ENCODE results near the gene GNRHR. TPM values are rescaled to one million over a fixed set of nuclear protein-coding genes. Genes with fewer than 3 reads are reported as not detected.

Gene GNRHR
- total RNA-seq, 1 donor from 2014 or later: not detected

DNA sequence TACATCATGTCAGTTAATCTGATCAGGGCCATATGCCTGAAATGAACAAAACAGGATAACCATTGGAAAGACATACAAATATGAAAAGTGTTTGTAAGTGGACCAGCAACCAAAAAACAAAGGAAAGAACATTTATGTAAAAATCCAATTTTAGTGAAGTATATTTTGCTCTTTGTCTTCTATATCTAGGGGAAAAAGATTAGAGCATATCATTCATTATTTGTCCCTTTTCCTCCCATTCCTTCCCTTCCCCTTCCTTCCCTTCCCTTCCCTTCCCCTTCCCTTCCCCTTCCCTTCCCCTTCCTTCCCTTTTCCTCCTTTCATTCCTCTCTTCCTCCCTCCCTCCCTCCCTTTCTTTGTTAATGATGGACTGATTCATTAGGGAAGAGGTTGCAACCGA, 1.8 kb upstream of the GNRHR start:
- Histone ChIP-seq H3K9me3 (no peaks in the 10 kb centered on the region), H3K4me3 (no peak overlapping the region), H3K4me1 (no peaks in the 10 kb centered on the region), H3K27me3 (no peaks in the 10 kb centered on the region), H3K27ac (no peak overlapping the region), H3K36me3 (no peaks in the 10 kb centered on the region)
- DNase-seq (ENCODE audit: low spot score in 2 of 2): no peak
- intact Hi-C loops (cut with DNase I): no loop called here
- TF ChIP-seq, protein P1, sequence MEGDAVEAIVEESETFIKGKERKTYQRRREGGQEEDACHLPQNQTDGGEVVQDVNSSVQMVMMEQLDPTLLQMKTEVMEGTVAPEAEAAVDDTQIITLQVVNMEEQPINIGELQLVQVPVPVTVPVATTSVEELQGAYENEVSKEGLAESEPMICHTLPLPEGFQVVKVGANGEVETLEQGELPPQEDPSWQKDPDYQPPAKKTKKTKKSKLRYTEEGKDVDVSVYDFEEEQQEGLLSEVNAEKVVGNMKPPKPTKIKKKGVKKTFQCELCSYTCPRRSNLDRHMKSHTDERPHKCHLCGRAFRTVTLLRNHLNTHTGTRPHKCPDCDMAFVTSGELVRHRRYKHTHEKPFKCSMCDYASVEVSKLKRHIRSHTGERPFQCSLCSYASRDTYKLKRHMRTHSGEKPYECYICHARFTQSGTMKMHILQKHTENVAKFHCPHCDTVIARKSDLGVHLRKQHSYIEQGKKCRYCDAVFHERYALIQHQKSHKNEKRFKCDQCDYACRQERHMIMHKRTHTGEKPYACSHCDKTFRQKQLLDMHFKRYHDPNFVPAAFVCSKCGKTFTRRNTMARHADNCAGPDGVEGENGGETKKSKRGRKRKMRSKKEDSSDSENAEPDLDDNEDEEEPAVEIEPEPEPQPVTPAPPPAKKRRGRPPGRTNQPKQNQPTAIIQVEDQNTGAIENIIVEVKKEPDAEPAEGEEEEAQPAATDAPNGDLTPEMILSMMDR (IDR thresholded peaks at IDR 0.05): no peak

DNA sequence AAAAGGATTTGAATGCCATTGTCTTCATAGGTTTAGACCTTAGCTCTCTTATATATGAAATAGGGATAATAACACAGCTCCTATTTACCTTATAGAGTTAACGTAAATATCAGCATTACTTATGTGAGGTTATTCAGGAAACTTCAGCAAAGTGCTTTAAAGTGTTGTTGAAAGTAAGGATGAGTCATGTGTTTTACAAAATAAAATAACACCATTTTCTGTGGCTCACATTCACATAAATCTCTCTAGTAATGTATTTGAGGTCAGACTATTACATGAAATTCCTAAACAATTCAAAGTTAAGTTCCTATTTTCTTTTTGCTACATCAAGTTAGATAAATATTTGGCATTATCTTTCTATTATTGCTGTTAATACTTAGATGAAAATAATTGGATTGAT, 2.9 kb downstream of the GNRHR start:
- peaks cover 0 to 3% of the 10 kb centered on the region in 2 donors for H3K4me1 ChIP-seq
- no peak overlapping the region for H3K4me3 ChIP-seq
- no peak overlapping the region for H3K27ac ChIP-seq
- H3K27me3 ChIP-seq: no peaks in the 10 kb centered on the region
- TF ChIP-seq, protein P1 (IDR thresholded peaks at IDR 0.05): no peak
- DNase-seq (ENCODE audit: low spot score in 2 of 2): no peak
- intact Hi-C loops (cut with DNase I): no loop called here
- H3K9me3 ChIP-seq: no peaks in the 10 kb centered on the region
- no peaks in the 10 kb centered on the region for H3K36me3 ChIP-seq

DNA sequence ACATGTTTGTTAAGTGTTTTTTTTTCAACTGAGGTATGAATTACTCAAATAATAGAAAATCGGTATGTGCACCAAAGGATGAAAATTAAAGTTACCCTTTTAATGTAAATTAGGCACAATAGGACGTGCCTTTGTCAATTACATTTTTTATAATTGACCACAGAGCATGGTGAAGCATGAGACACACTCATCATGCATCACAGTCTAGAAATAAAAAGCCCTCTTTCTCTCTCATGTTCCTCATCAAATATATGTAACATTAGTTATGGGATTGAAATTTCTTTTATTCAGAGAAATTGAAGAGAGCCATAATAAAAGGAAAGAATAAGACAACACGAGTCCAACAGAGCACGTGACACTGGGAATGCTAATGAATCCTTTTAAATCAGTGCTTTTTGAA, 3.5 kb downstream of the GNRHR start:
- intact Hi-C loops (cut with DNase I): no loop called here
- peaks cover 0 to 3% of the 10 kb centered on the region in 2 donors for H3K4me1 ChIP-seq
- no peaks in the 10 kb centered on the region for H3K27me3 ChIP-seq
- H3K4me3 ChIP-seq: no peak overlapping the region
- no peaks in the 10 kb centered on the region for H3K36me3 ChIP-seq
- DNase-seq (ENCODE audit: low spot score in 2 of 2): no peak
- TF ChIP-seq, protein P1 (IDR thresholded peaks at IDR 0.05): no peak
- H3K27ac ChIP-seq: no peak overlapping the region
- no peaks in the 10 kb centered on the region for H3K9me3 ChIP-seq

DNA sequence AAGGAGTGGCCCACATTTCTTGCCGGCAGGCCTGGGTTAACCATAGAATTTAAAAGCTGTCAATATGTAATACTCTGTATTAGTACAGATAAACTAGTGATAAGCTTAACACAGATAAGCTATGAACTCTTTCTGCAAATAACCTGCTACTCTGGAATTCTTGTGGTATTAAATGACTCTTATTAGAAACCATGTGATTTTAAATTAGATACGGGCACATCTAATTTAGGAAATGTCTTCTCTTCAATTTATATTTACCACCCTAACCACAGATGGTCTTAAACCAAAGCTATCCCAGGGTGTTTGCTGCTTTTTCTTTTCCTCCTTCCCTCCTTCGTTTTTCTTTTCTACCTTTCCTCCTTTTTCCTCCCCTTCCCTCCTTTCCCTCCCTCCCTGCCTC, 4.9 kb downstream of the GNRHR start:
- H3K27ac ChIP-seq: no peak overlapping the region
- no peak overlapping the region for H3K4me3 ChIP-seq
- TF ChIP-seq, protein P1 (IDR thresholded peaks at IDR 0.05): no peak
- H3K27me3 ChIP-seq: no peaks in the 10 kb centered on the region
- H3K4me1 ChIP-seq: peaks cover 0 to 3% of the 10 kb centered on the region in 2 donors
- no peaks in the 10 kb centered on the region for H3K9me3 ChIP-seq
- DNase-seq (ENCODE audit: low spot score in 2 of 2): no peak
- intact Hi-C loops (cut with DNase I): loop anchor here (5.0 kb wide), 1 partner anchor 47 kb away; the partner anchor contains the start of gene UBA6
- H3K36me3 ChIP-seq: no peaks in the 10 kb centered on the region

DNA sequence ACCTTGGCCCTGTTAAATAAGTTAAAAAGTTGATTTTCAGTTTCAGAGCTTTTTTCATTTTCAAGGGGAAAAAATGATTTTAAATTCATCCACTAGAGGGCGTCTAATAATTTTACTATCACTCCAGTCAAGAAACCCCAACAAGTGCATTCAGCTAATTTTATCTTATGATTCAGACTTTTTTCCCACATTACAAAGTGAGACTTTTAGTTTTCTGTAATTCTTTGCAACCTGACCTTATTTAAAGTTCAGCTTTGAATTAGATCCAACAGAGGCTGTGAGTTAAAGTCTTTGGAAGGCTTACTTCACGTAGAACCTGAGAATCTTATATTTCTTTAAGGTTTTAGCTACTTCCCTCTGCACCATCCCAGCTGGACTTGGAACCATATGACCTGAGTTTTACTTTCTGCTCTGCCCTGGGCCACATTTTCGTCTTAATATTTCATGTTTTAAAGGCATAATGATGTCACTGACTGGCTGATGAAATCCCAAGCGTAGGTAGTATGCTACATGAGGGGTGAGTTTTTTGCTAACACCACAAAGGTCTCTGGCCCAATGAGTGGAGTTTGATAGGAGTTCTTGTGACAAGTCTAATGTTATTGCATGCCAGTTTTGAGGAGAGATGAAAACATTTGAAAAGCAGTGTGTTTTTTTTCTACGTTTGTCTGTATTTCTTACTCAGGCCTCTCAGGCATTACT, 7.2 kb downstream of the GNRHR start:
- TF ChIP-seq, protein P1 (IDR thresholded peaks at IDR 0.05): peak; percentile 10 to 69 (median 65)
- intact Hi-C loops (cut with DNase I): loop anchor here (5.0 kb wide), 1 partner anchor 45 kb away; the partner anchor contains the start of gene UBA6
- H3K27me3 ChIP-seq: no peaks in the 10 kb centered on the region
- no peaks in the 10 kb centered on the region for H3K9me3 ChIP-seq
- DNase-seq (ENCODE audit: low spot score in 2 of 2): no peak
- H3K4me1 ChIP-seq: peaks cover 0 to 3% of the 10 kb centered on the region in 2 donors
- peak overlapping the region; percentile 43 to 73 for H3K27ac ChIP-seq
- peak overlapping the region in 1 of 2 donors; percentile 20 for H3K4me3 ChIP-seq
- H3K36me3 ChIP-seq: no peaks in the 10 kb centered on the region
